HepG2 (cell line): ENCODE data around the gene PGAP1. TPM values are rescaled to one million over a fixed set of nuclear protein-coding genes. Genes with fewer than 3 reads are reported as not detected.

ENCODE experiments used
- ADNP ChIP-seq: sonication (generic); formaldehyde crosslinking; IDR thresholded peaks from 2 replicates; pipeline ENCODE4 v1.4.0; 2020; ENCODE audit warnings: missing genetic modification reagents
- GTF3A ChIP-seq: sonication (generic); formaldehyde crosslinking; conservative IDR thresholded peaks from 2 replicates; pipeline ENCODE4 v1.4.0; 2020; ENCODE audit warnings: mild to moderate bottlenecking, missing genetic modification reagents
- HOXA5 ChIP-seq: sonication (generic); formaldehyde crosslinking; IDR thresholded peaks from 2 replicates; pipeline ENCODE4 v1.4.0; 2020; ENCODE audit warnings: missing genetic modification reagents
- IRF2 ChIP-seq: IDR thresholded peaks from 2 replicates; pipeline ENCODE4 v1.6.1; 2018; ENCODE audit warnings: missing genetic modification reagents, missing compliant biosample characterization
- JUNB ChIP-seq: sonication (generic); formaldehyde crosslinking; IDR thresholded peaks from 2 replicates; pipeline ENCODE4 v1.8.0; 2022; ENCODE audit warnings: missing genetic modification reagents, mild to moderate bottlenecking, borderline replicate concordance
- MAF1 ChIP-seq: sonication (generic); formaldehyde crosslinking; IDR thresholded peaks from 2 replicates; pipeline ENCODE4 v1.5.0; 2020; ENCODE audit warnings: missing genetic modification reagents, borderline replicate concordance
- MED13 ChIP-seq: sonication (generic); formaldehyde crosslinking; IDR thresholded peaks from 2 replicates; pipeline ENCODE4 v1.5.0; 2020; ENCODE audit warnings: missing genetic modification reagents
- MIER3 ChIP-seq: IDR thresholded peaks from 2 replicates; pipeline ENCODE4 v1.6.1; 2016; ENCODE audit warnings: missing compliant biosample characterization, borderline replicate concordance
- PRMT3 ChIP-seq: sonication (generic); formaldehyde crosslinking; IDR thresholded peaks from 2 replicates; pipeline ENCODE4 v1.8.1; 2022; ENCODE audit warnings: low read depth, mild to moderate bottlenecking, moderate library complexity, missing genetic modification reagents, borderline replicate concordance
- ZKSCAN5 ChIP-seq: sonication (generic); formaldehyde crosslinking; IDR thresholded peaks from 2 replicates; pipeline ENCODE4 v1.5.1; 2020; ENCODE audit warnings: mild to moderate bottlenecking, missing genetic modification reagents
- ZNF138 ChIP-seq: sonication (generic); formaldehyde crosslinking; IDR thresholded peaks from 2 replicates; pipeline ENCODE4 v1.5.0; 2020; ENCODE audit warnings: mild to moderate bottlenecking, low read depth, missing genetic modification reagents
- ZNF292 ChIP-seq: sonication (generic); formaldehyde crosslinking; IDR thresholded peaks from 2 replicates; pipeline ENCODE4 v1.8.1; 2022; ENCODE audit warnings: mild to moderate bottlenecking, low read depth, missing genetic modification reagents, borderline replicate concordance
- ZNF430 ChIP-seq: sonication (generic); formaldehyde crosslinking; IDR thresholded peaks from 2 replicates; pipeline ENCODE4 v1.9.0; 2021; ENCODE audit warnings: mild to moderate bottlenecking, missing genetic modification reagents
- ZNF839 ChIP-seq: sonication (generic); formaldehyde crosslinking; IDR thresholded peaks from 2 replicates; pipeline ENCODE4 v1.4.0; 2020; ENCODE audit warnings: missing genetic modification reagents, mild to moderate bottlenecking, borderline replicate concordance
- polyA plus RNA-seq, 8 experiments: library from polyadenylated mRNA; depleted of rRNA in 3 of 8; stranded (reverse) in 7 of 8; unstranded in 1 of 8; fragments of >200 nt; fragmentation: Illumina TruSeq in 4 of 8; extraction: Trizol in 4 of 8; gene quantifications; 2 replicates each; pipeline versions ENCODE4 v1.2.1 to v1.2.3, GENCODE V29; 2011 to 2016; ENCODE audit warnings: low read depth in 4 of 8, missing spikeins in 1 of 8, mixed read lengths in 1 of 8; ENCODE audit not compliant: insufficient read depth in 1 of 8
- total RNA-seq, 5 experiments: library from RNA; depleted of rRNA; stranded (reverse); fragments of >200 nt; fragmentation: Illumina TruSeq; extraction: Trizol; gene quantifications; 2 replicates each; pipeline ENCODE4 v1.2.3, GENCODE V29; 2016; ENCODE audit warnings: low read depth in 1 of 5
- TF ChIP-seq, protein P1 (sequence below): sonication (generic); formaldehyde crosslinking; IDR thresholded peaks from 2 replicates; pipeline ENCODE4 v1.8.0; 2022; ENCODE audit warnings: mild to moderate bottlenecking, missing genetic modification reagents, moderate library complexity
- TF ChIP-seq, protein P2 (sequence below): sonication (generic); formaldehyde crosslinking; IDR thresholded peaks from 2 replicates; pipeline ENCODE4 v1.4.0; 2020; ENCODE audit warnings: missing genetic modification reagents
- TF ChIP-seq, protein P3 (sequence below): sonication (generic); formaldehyde crosslinking; IDR thresholded peaks from 2 replicates; pipeline ENCODE4 v1.4.0; 2020; ENCODE audit warnings: missing genetic modification reagents
- TF ChIP-seq, protein P4 (sequence below): sonication (generic); formaldehyde crosslinking; IDR thresholded peaks from 2 replicates; pipeline ENCODE4 v1.5.0; 2020; ENCODE audit warnings: mild to moderate bottlenecking, missing genetic modification reagents
- TF ChIP-seq, protein P5 (sequence below): sonication (generic); formaldehyde crosslinking; IDR thresholded peaks from 2 replicates; pipeline ENCODE4 v1.5.1; 2020; ENCODE audit warnings: missing genetic modification reagents, mild to moderate bottlenecking, borderline replicate concordance
- TF ChIP-seq, protein P6 (sequence below), 2 experiments: fragments of 450-650 bp in 1 of 2; sonication (generic) in 1 of 2; formaldehyde crosslinking; IDR thresholded peaks; 2 replicates each; pipeline versions ENCODE4 v1.5.0 to v1.8.0; 2020 to 2022; ENCODE audit warnings: mild to moderate bottlenecking in 1 of 2, missing genetic modification reagents in 1 of 2

Gene PGAP1
- total and polyA plus RNA-seq, 2 of the 13 experiments (the other 11 are each of a cell fraction or from before 2014, with no cell fraction given) = 4.1 to 6.4 TPM

DNA sequence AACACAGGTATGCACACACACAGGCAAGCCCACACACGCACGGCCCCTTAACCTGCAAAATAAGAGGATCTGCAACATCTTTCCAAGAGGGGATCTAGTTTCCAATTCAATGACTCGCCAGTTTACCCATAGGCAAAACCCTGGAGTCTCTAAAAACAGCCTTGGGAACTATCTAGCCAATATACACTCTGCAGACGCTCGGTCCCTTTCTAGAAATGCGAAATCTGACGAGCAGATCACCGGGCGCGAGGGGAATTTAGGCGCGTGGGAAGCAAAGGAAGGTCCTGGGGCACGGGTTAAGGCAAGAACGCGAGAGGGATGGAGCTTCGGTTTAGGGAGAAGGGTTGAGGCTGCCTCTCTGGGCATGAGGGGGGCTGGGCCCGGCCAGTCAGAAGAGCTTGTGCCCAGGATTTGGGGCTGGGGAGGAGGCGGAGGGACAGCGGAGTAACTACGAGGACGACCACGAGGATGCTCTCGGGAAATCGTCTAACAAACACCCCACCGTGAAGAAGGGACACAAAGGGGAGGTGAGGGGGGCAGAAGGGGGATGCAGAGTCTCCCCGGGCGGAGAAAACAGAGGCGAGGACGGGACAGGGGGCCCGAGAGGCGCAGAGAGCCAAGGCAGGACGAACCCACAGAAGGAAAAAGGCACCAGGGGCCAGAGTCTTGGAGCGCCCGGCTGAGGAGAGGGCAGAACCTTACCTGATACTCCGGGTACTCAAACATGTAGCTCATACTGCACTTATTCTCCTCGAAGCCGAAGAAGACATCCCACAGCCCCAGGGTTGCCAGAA is 542 bp downstream of the PGAP1 start (continued):
- TF ChIP-seq IRF2 (CRISPR knock-in tag) (no peak), GTF3A (CRISPR knock-in tag) (no peak), MIER3 (no peak), JUNB (CRISPR knock-in tag) (no peak), ZNF839 (CRISPR knock-in tag) (0 out of 2 replicates have a peak, but pooled peaks have one; percentile 59), ZKSCAN5 (CRISPR knock-in tag) (no peak), ADNP (CRISPR knock-in tag) (no peak), ZNF430 (CRISPR knock-in tag) (peak; percentile 64; the same call in 1 of the 2 replicates), HOXA5 (CRISPR knock-in tag) (0 out of 2 replicates have a peak, but pooled peaks have one; percentile 32), ZNF138 (CRISPR knock-in tag) (no peak), MAF1 (CRISPR knock-in tag) (no peak), MED13 (CRISPR knock-in tag) (no peak), PRMT3 (CRISPR knock-in tag) (no peak), ZNF292 (0 out of 2 replicates have a peak, but pooled peaks have one; percentile 21)
- TF ChIP-seq, protein P1, sequence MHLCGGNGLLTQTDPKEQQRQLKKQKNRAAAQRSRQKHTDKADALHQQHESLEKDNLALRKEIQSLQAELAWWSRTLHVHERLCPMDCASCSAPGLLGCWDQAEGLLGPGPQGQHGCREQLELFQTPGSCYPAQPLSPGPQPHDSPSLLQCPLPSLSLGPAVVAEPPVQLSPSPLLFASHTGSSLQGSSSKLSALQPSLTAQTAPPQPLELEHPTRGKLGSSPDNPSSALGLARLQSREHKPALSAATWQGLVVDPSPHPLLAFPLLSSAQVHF (CRISPR knock-in tag) = no peak
- TF ChIP-seq, protein P2, sequence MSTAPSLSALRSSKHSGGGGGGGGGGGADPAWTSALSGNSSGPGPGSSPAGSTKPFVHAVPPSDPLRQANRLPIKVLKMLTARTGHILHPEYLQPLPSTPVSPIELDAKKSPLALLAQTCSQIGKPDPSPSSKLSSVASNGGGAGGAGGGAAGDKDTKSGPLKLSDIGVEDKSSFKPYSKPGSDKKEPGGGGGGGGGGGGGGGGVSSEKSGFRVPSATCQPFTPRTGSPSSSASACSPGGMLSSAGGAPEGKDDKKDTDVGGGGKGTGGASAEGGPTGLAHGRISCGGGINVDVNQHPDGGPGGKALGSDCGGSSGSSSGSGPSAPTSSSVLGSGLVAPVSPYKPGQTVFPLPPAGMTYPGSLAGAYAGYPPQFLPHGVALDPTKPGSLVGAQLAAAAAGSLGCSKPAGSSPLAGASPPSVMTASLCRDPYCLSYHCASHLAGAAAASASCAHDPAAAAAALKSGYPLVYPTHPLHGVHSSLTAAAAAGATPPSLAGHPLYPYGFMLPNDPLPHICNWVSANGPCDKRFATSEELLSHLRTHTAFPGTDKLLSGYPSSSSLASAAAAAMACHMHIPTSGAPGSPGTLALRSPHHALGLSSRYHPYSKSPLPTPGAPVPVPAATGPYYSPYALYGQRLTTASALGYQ = 0 out of 2 replicates have a peak, but pooled peaks have one; percentile 27
- TF ChIP-seq, protein P3, sequence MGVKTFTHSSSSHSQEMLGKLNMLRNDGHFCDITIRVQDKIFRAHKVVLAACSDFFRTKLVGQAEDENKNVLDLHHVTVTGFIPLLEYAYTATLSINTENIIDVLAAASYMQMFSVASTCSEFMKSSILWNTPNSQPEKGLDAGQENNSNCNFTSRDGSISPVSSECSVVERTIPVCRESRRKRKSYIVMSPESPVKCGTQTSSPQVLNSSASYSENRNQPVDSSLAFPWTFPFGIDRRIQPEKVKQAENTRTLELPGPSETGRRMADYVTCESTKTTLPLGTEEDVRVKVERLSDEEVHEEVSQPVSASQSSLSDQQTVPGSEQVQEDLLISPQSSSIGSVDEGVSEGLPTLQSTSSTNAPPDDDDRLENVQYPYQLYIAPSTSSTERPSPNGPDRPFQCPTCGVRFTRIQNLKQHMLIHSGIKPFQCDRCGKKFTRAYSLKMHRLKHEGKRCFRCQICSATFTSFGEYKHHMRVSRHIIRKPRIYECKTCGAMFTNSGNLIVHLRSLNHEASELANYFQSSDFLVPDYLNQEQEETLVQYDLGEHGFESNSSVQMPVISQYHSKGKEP (CRISPR knock-in tag) = no peak
- TF ChIP-seq, protein P4, sequence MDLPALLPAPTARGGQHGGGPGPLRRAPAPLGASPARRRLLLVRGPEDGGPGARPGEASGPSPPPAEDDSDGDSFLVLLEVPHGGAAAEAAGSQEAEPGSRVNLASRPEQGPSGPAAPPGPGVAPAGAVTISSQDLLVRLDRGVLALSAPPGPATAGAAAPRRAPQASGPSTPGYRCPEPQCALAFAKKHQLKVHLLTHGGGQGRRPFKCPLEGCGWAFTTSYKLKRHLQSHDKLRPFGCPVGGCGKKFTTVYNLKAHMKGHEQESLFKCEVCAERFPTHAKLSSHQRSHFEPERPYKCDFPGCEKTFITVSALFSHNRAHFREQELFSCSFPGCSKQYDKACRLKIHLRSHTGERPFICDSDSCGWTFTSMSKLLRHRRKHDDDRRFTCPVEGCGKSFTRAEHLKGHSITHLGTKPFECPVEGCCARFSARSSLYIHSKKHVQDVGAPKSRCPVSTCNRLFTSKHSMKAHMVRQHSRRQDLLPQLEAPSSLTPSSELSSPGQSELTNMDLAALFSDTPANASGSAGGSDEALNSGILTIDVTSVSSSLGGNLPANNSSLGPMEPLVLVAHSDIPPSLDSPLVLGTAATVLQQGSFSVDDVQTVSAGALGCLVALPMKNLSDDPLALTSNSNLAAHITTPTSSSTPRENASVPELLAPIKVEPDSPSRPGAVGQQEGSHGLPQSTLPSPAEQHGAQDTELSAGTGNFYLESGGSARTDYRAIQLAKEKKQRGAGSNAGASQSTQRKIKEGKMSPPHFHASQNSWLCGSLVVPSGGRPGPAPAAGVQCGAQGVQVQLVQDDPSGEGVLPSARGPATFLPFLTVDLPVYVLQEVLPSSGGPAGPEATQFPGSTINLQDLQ (CRISPR knock-in tag) = no peak; the same call in 1 of the 2 replicates
- TF ChIP-seq, protein P5, sequence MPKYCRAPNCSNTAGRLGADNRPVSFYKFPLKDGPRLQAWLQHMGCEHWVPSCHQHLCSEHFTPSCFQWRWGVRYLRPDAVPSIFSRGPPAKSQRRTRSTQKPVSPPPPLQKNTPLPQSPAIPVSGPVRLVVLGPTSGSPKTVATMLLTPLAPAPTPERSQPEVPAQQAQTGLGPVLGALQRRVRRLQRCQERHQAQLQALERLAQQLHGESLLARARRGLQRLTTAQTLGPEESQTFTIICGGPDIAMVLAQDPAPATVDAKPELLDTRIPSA (CRISPR knock-in tag) = no peak
- TF ChIP-seq, protein P6, sequence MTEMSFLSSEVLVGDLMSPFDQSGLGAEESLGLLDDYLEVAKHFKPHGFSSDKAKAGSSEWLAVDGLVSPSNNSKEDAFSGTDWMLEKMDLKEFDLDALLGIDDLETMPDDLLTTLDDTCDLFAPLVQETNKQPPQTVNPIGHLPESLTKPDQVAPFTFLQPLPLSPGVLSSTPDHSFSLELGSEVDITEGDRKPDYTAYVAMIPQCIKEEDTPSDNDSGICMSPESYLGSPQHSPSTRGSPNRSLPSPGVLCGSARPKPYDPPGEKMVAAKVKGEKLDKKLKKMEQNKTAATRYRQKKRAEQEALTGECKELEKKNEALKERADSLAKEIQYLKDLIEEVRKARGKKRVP (CRISPR knock-in tag; IDR thresholded peaks at IDR 0.05) = no peak
